ENCODE measurements around the gene ST6GALNAC6.

The ST6GALNAC6 gene

GRCh38 chr9:127941961-127942215, 42.5 kb upstream of the ST6GALNAC6 start:
- peaks cover 37% of the 10 kb centered on the region; the same call in 1 of the 2 replicates for H3K36me3 ChIP-seq (ENCODE audit: insufficient read depth, low read length)

GRCh38 chr9:127941062-127941960, 41.9 kb upstream of the ST6GALNAC6 start:
- Histone ChIP-seq H3F3A (ENCODE audit: low read depth) (no peaks in the 10 kb centered on the region), H3K36me3 (ENCODE audit: insufficient read depth, low read length) (peaks cover 37% of the 10 kb centered on the region; the same call in 1 of the 2 replicates), H2AFZ (ENCODE audit: low read length) (no peak overlapping the region), H3K27me3 (ENCODE audit: insufficient read depth, low read length, poor library complexity, severe bottlenecking) (no peaks in the 10 kb centered on the region), H3K4me3 (ENCODE audit: low read length, poor library complexity, severe bottlenecking) (no peak overlapping the region), H3K79me2 (ENCODE audit: insufficient read depth, low read length) (peaks cover 12% of the 10 kb centered on the region), H3K9ac (ENCODE audit: low read depth, low read length, poor library complexity, severe bottlenecking) (no peak overlapping the region), H3K9me3 (ENCODE audit: insufficient read depth, low read depth, low read length) (no peaks in the 10 kb centered on the region), H3K9me2 (replicated peaks; ENCODE audit: low read depth, low read length) (no peaks in the 10 kb centered on the region), H4K20me1 (ENCODE audit: insufficient read depth, low read length, poor library complexity, severe bottlenecking) (peaks cover 5% of the 10 kb centered on the region), H3K4me1 (ENCODE audit: insufficient read depth, low read length, poor library complexity, severe bottlenecking) (peaks cover 4% of the 10 kb centered on the region), H3K4me2 (ENCODE audit: low read depth, low read length, poor library complexity, severe bottlenecking) (no peak overlapping the region)
- TF ChIP-seq EZH2phosphoT487 (IDR thresholded peaks at IDR 0.05; ENCODE audit: borderline replicate concordance) (no peak), CTCF (conservative IDR thresholded peaks at IDR 0.05; ENCODE audit: low read length) (no peak)

More at GRCh38 chr9:127941961-127942215, 42.5 kb upstream of the ST6GALNAC6 start:
- no peaks in the 10 kb centered on the region for H3K9me2 ChIP-seq (replicated peaks; ENCODE audit: low read depth, low read length)
- H3K4me2 ChIP-seq (ENCODE audit: low read depth, low read length, poor library complexity, severe bottlenecking), result no peak overlapping the region
- H3K79me2 ChIP-seq (ENCODE audit: insufficient read depth, low read length), result peaks cover 6% of the 10 kb centered on the region
- H3F3A ChIP-seq (ENCODE audit: low read depth), result no peaks in the 10 kb centered on the region
- no peaks in the 10 kb centered on the region for H3K9me3 ChIP-seq (ENCODE audit: insufficient read depth, low read depth, low read length)
- H3K4me3 ChIP-seq (ENCODE audit: low read length, poor library complexity, severe bottlenecking), result no peak overlapping the region
- peaks cover under 1% of the 10 kb centered on the region for H4K20me1 ChIP-seq (ENCODE audit: insufficient read depth, low read length, poor library complexity, severe bottlenecking)
- H2AFZ ChIP-seq (ENCODE audit: low read length), result no peak overlapping the region
- TF ChIP-seq CTCF (conservative IDR thresholded peaks at IDR 0.05; ENCODE audit: low read length) (no peak), EZH2phosphoT487 (IDR thresholded peaks at IDR 0.05; ENCODE audit: borderline replicate concordance) (no peak)
- no peaks in the 10 kb centered on the region for H3K27me3 ChIP-seq (ENCODE audit: insufficient read depth, low read length, poor library complexity, severe bottlenecking)
- H3K9ac ChIP-seq (ENCODE audit: low read depth, low read length, poor library complexity, severe bottlenecking), result no peak overlapping the region
- H3K4me1 ChIP-seq (ENCODE audit: insufficient read depth, low read length, poor library complexity, severe bottlenecking), result no peaks in the 10 kb centered on the region

- Histone ChIP-seq H3K9ac (ENCODE audit: low read depth, low read length, poor library complexity, severe bottlenecking) (no peak overlapping the region), H3K4me2 (ENCODE audit: low read depth, low read length, poor library complexity, severe bottlenecking) (no peak overlapping the region), H3K27me3 (ENCODE audit: insufficient read depth, low read length, poor library complexity, severe bottlenecking) (no peaks in the 10 kb centered on the region), H2AFZ (ENCODE audit: low read length) (no peak overlapping the region), H3K9me2 (replicated peaks; ENCODE audit: low read depth, low read length) (no peaks in the 10 kb centered on the region), H3K4me1 (ENCODE audit: insufficient read depth, low read length, poor library complexity, severe bottlenecking) (peaks cover 11% of the 10 kb centered on the region), H3F3A (ENCODE audit: low read depth) (no peaks in the 10 kb centered on the region), H3K4me3 (ENCODE audit: low read length, poor library complexity, severe bottlenecking) (no peak overlapping the region), H3K9me3 (ENCODE audit: insufficient read depth, low read depth, low read length) (no peaks in the 10 kb centered on the region), H4K20me1 (ENCODE audit: insufficient read depth, low read length, poor library complexity, severe bottlenecking) (peaks cover 10% of the 10 kb centered on the region), H3K79me2 (ENCODE audit: insufficient read depth, low read length) (peaks cover 19% of the 10 kb centered on the region), H3K36me3 (ENCODE audit: insufficient read depth, low read length) (peaks cover 37% of the 10 kb centered on the region; the same call in 1 of the 2 replicates)
- TF ChIP-seq CTCF (conservative IDR thresholded peaks at IDR 0.05; ENCODE audit: low read length) (no peak), EZH2phosphoT487 (IDR thresholded peaks at IDR 0.05; ENCODE audit: borderline replicate concordance) (no peak)
Measured at GRCh38 chr9:127940593-127940992, 41.2 kb upstream of the ST6GALNAC6 start.

Data from Loucy (cell line).